Psoas muscle (tissue), 8 donors: ENCODE data around the gene CLCNKA. TPM values are rescaled to one million over a fixed set of nuclear protein-coding genes. Genes with fewer than 3 reads are reported as not detected.

Experiments
- ATAC-seq, 4 donors: fragments of 200-7000 bp; cut with Tn5 transposase; one replicate each; pipeline ENCODE4 v1.9.1; 2020; ENCODE audit warnings: moderate library complexity in 3 of 4, mild to moderate bottlenecking in 2 of 4
- DNase-seq, 2 donors: peaks; one replicate each; pipeline ENCODE4 v3.0.0-alpha.2; 2020
- H3K27ac ChIP-seq: fragments of 200-600 bp; one replicate; pipeline ENCODE4 v1.8.0; 2022
- H3K27me3 ChIP-seq, 3 donors: fragments of 200-600 bp in 1 of 3; one replicate each; pipeline versions ENCODE4 v1.6.1 to v1.8.0; 2013 to 2022; ENCODE audit warnings: low read length in 2 of 3, mild to moderate bottlenecking in 2 of 3, moderate library complexity in 1 of 3; ENCODE audit not compliant: insufficient read depth in 3 of 3
- H3K36me3 ChIP-seq, 2 donors: fragments of 200-600 bp in 1 of 2; one replicate each; pipeline versions ENCODE4 v1.6.1 to v1.8.0; 2013 to 2022; ENCODE audit warnings: low read depth in 1 of 2, mild to moderate bottlenecking in 1 of 2, moderate library complexity in 1 of 2; ENCODE audit not compliant: insufficient read depth in 1 of 2
- H3K4me1 ChIP-seq: fragments of 200-600 bp; one replicate; pipeline ENCODE4 v1.8.0; 2022
- H3K4me3 ChIP-seq: fragments of 200-600 bp; one replicate; pipeline ENCODE4 v1.8.0; 2022; ENCODE audit warnings: mild to moderate bottlenecking
- H3K9me3 ChIP-seq: fragments of 200-600 bp; one replicate; pipeline ENCODE4 v1.8.0; 2022
- CTCF ChIP-seq: fragments of 200-600 bp; IDR thresholded peaks from one replicate; pipeline ENCODE4 v1.8.0; 2022; ENCODE audit warnings: antibody characterized with exemption
- WGBS, 3 donors: extraction: QIAGEN DNeasy Blood & Tissue Kit; methylation state at CpG; one replicate each; pipeline versions ENCODE4 v1.1.6 to v1.1.7; 2013; 5-methylcytosine and 5-hydroxymethylcytosine counted together
- intact Hi-C, 2 donors: fragments of 100-400 bp; cut with DNase I; formaldehyde crosslinking; loops; one replicate each; pipeline versions ENCODE4 v1.11.0 to v1.14.2; 2022
- polyA plus RNA-seq, 3 donors: library from polyadenylated mRNA; stranded (reverse); fragments of 200-250 nt; gene quantifications; one replicate each; pipeline ENCODE4 v1.2.3, GENCODE V29; 2013
- total RNA-seq, 4 donors: library from RNA; stranded (reverse); fragmentation: NEBNext Ultra II Directional in 2 of 4; extraction: Animal tissue kit (Norgen Biotek cat#: 25700) in 2 of 4; gene quantifications; one replicate each; pipeline versions ENCODE4 v1.2.1 to v1.2.4, GENCODE V29; 2021 to 2023
- donor health status: healthy with polysubstance abuse.
- donor health status: DM: no; HTN: no; CAD: no; lungs with moderate emphysema.
- donor health status: Bipolar disorder and iron deficiency.
- donor health status: healthy.
- donor health status: DM: yes; HTN: yes; CAD: no.
- donor health status: DM: no; HTN: no; CAD: no.
- donor health status: DM: no; HTN: no; CAD: no.
- donor health status: DM: yes; HTN: yes; CAD: no.

CLCNKA gene
- total and polyA plus RNA-seq, 7 donors, result 0.30 to 2.2 (median 1.2) TPM

GRCh38 chr1:16015491-16015890 lies 6.3 kb upstream of the CLCNKA start:
- no peaks in the 10 kb centered on the region for H3K36me3 ChIP-seq
- H3K27me3 ChIP-seq, result no peaks in the 10 kb centered on the region
- WGBS, 3 donors, result 37 to 54% (median 38%) methylated on average over 25 of the region's 25 CpGs
- peak overlapping the region; percentile 84 for H3K4me3 ChIP-seq
- TF ChIP-seq CTCF, result no peak
- DNase-seq, result no peak
- H3K4me1 ChIP-seq, result peaks cover 60% of the 10 kb centered on the region
- no peaks in the 10 kb centered on the region for H3K9me3 ChIP-seq
- intact Hi-C loops, result no loop called here
- H3K27ac ChIP-seq, result peak overlapping the region; percentile 100
- ATAC-seq, result no peak

- H3K36me3 ChIP-seq, result no peaks in the 10 kb centered on the region
- intact Hi-C loops, result no loop called here
- H3K27me3 ChIP-seq, result no peaks in the 10 kb centered on the region
- 33 to 37% (median 36%) methylated on average over 19 to 23 of the region's 23 CpGs for WGBS, 3 donors
- ATAC-seq (peak; percentile 7 to 32 (median 22)), DNase-seq (peak; percentile 83 to 95)
- H3K27ac ChIP-seq, result peak overlapping the region; percentile 100
- TF ChIP-seq CTCF, result no peak
- no peaks in the 10 kb centered on the region for H3K9me3 ChIP-seq
- peaks cover 61% of the 10 kb centered on the region for H3K4me1 ChIP-seq
- H3K4me3 ChIP-seq, result peak overlapping the region; percentile 84
Measured at GRCh38 chr1:16015960-16016901, 5.6 kb upstream of the CLCNKA start.

- no peaks in the 10 kb centered on the region for H3K36me3 ChIP-seq
- H3K27ac ChIP-seq, result peak overlapping the region; percentile 100
- peak in 1 of 2 donors; percentile 63 for DNase-seq
- no peaks in the 10 kb centered on the region for H3K9me3 ChIP-seq
- TF ChIP-seq CTCF, result no peak
- H3K4me1 ChIP-seq, result peaks cover 61% of the 10 kb centered on the region
- ATAC-seq, result no peak
- no peaks in the 10 kb centered on the region for H3K27me3 ChIP-seq
- WGBS, 3 donors, result 27 to 79% (median 44%) methylated on average over 7 to 10 of the region's 10 CpGs
- H3K4me3 ChIP-seq, result peak overlapping the region; percentile 84
- intact Hi-C loops, result no loop called here
Measured at GRCh38 chr1:16017076-16017460, 4.8 kb upstream of the CLCNKA start.

GRCh38 chr1:16017461-16018303 lies 4.2 kb upstream of the CLCNKA start, which contains the start of gene HSPB7:
Gene HSPB7, minus strand, starts transcription at chr1:16018043. Its CDS starts 80 bp downstream, at chr1:16017963.
- H3K4me3 ChIP-seq, result peak within 1 kb of the TSS; percentile 84
- peak within 1 kb of the TSS; percentile 100 for H3K27ac ChIP-seq
- no peaks in the 10 kb centered on the region for H3K36me3 ChIP-seq
- ATAC-seq, result peak; percentile 45 to 53 (median 46)
- H3K27me3 ChIP-seq, result no peaks in the 10 kb centered on the region
- TF ChIP-seq CTCF, result no peak
- DNase-seq, result peak; percentile 93 to 96
- H3K4me1 ChIP-seq, result peaks cover 57% of the 10 kb centered on the region
- no peaks in the 10 kb centered on the region for H3K9me3 ChIP-seq
- intact Hi-C loops, result no loop called here
- 5 to 14% (median 14%) methylated on average over 32 to 37 of the region's 37 CpGs for WGBS, 3 donors
